Adipocyte (in vitro differentiated cells): Measurements from ENCODE around the gene AP1AR.
"Not testable (repeated sequence)": the region's sequence is repeated elsewhere in the genome, so short reads cannot be mapped to it uniquely, and the experiment has no call there.

ENCODE experiments used
- DNase-seq: peaks from one replicate; pipeline ENCODE4 v3.0.0-alpha.2; 2015; ENCODE audit warnings: low read depth
- H3K27me3 ChIP-seq: replicated peaks from 2 replicates; pipeline ENCODE4 v1.7.0; 2013; ENCODE audit warnings: mild to moderate bottlenecking, low read length, moderate library complexity; ENCODE audit not compliant: control insufficient read depth, insufficient read depth
- H3K36me3 ChIP-seq: 2 replicates; pipeline ENCODE4 v1.7.0; 2013; ENCODE audit warnings: low read length, mild to moderate bottlenecking, moderate library complexity; ENCODE audit not compliant: control insufficient read depth, insufficient read depth, severe bottlenecking
- H3K4me1 ChIP-seq: 2 replicates; pipeline ENCODE4 v1.7.0; 2013; ENCODE audit warnings: mild to moderate bottlenecking, low read length, moderate library complexity; ENCODE audit not compliant: control insufficient read depth, insufficient read depth
- H3K4me3 ChIP-seq: 2 replicates; pipeline ENCODE4 v1.7.0; 2013; ENCODE audit warnings: mild to moderate bottlenecking, low read length, moderate library complexity
- H3K9ac ChIP-seq: 2 replicates; pipeline ENCODE4 v1.7.0; 2013; ENCODE audit warnings: mild to moderate bottlenecking, low read length, moderate library complexity
- H3K9me3 ChIP-seq: 2 replicates; pipeline ENCODE4 v1.7.0; 2013; ENCODE audit warnings: mild to moderate bottlenecking, low read length, moderate library complexity; ENCODE audit not compliant: control insufficient read depth

AP1AR gene

GRCh38 chr4:112280386-112281056 lies 48.9 kb downstream of the AP1AR start:
- Histone ChIP-seq H3K4me3 (no peak overlapping the region), H3K9ac (no peak overlapping the region), H3K27me3 (no peaks in the 10 kb centered on the region), H3K4me1 (peaks cover 10% of the 10 kb centered on the region), H3K36me3 (no peaks in the 10 kb centered on the region), H3K9me3 (no peaks in the 10 kb centered on the region)
- DNase-seq, result peak; percentile 10

- not testable (repeated sequence) for DNase-seq, H3K27me3 ChIP-seq, H3K36me3 ChIP-seq, H3K9me3 ChIP-seq, H3K4me3 ChIP-seq, H3K9ac ChIP-seq
- peaks cover 15% of the 10 kb centered on the region for H3K4me1 ChIP-seq
Measured at GRCh38 chr4:112281895-112282398, 50.4 kb downstream of the AP1AR start.

GRCh38 chr4:112282860-112283667 lies 51.5 kb downstream of the AP1AR start:
- Histone ChIP-seq H3K4me3 (no peak overlapping the region), H3K9me3 (no peaks in the 10 kb centered on the region), H3K4me1 (peaks cover 15% of the 10 kb centered on the region), H3K36me3 (no peaks in the 10 kb centered on the region), H3K9ac (no peak overlapping the region), H3K27me3 (no peaks in the 10 kb centered on the region)
- no peak for DNase-seq

- Histone ChIP-seq H3K4me1 (peaks cover 15% of the 10 kb centered on the region), H3K9ac (no peak overlapping the region), H3K9me3 (no peaks in the 10 kb centered on the region), H3K4me3 (peak overlapping the region; percentile 87), H3K36me3 (no peaks in the 10 kb centered on the region), H3K27me3 (no peaks in the 10 kb centered on the region)
- DNase-seq, result peak; percentile 62
Measured at GRCh38 chr4:112284166-112284565, 52.6 kb downstream of the AP1AR start.

- peak; percentile 57 for DNase-seq
- no peaks in the 10 kb centered on the region for H3K36me3 ChIP-seq
- H3K27me3 ChIP-seq, result no peaks in the 10 kb centered on the region
- peaks cover 15% of the 10 kb centered on the region for H3K4me1 ChIP-seq
- peak overlapping the region; percentile 87 for H3K4me3 ChIP-seq
- peak overlapping the region; percentile 82 for H3K9ac ChIP-seq
- H3K9me3 ChIP-seq, result no peaks in the 10 kb centered on the region
Measured at GRCh38 chr4:112284662-112285411, 53.2 kb downstream of the AP1AR start.

- Histone ChIP-seq H3K4me3 (no peak overlapping the region), H3K9ac (no peak overlapping the region), H3K36me3 (no peaks in the 10 kb centered on the region), H3K9me3 (no peaks in the 10 kb centered on the region), H3K4me1 (peaks cover 15% of the 10 kb centered on the region), H3K27me3 (no peaks in the 10 kb centered on the region)
- no peak for DNase-seq
Measured at GRCh38 chr4:112287258-112287989, 55.8 kb downstream of the AP1AR start.

- H3K36me3 ChIP-seq, result no peaks in the 10 kb centered on the region
- no peak overlapping the region for H3K4me3 ChIP-seq
- peaks cover 15% of the 10 kb centered on the region for H3K4me1 ChIP-seq
- H3K9ac ChIP-seq, result no peak overlapping the region
- H3K9me3 ChIP-seq, result no peaks in the 10 kb centered on the region
- H3K27me3 ChIP-seq, result no peaks in the 10 kb centered on the region
- DNase-seq, result no peak
Measured at GRCh38 chr4:112288455-112288854, 56.9 kb downstream of the AP1AR start.

- no peaks in the 10 kb centered on the region for H3K36me3 ChIP-seq
- no peaks in the 10 kb centered on the region for H3K27me3 ChIP-seq
- H3K9me3 ChIP-seq, result no peaks in the 10 kb centered on the region
- peaks cover 9% of the 10 kb centered on the region for H3K4me1 ChIP-seq
- H3K9ac ChIP-seq, result no peak overlapping the region
- no peak overlapping the region for H3K4me3 ChIP-seq
- no peak for DNase-seq
Measured at GRCh38 chr4:112289407-112290253, 58.0 kb downstream of the AP1AR start.

GRCh38 chr4:112290341-112290740 lies 58.8 kb downstream of the AP1AR start:
- no peak for DNase-seq
- Histone ChIP-seq H3K4me3 (no peak overlapping the region), H3K36me3 (no peaks in the 10 kb centered on the region), H3K27me3 (no peaks in the 10 kb centered on the region), H3K4me1 (peaks cover 5% of the 10 kb centered on the region), H3K9me3 (no peaks in the 10 kb centered on the region), H3K9ac (no peak overlapping the region)
